GM19238 (cell line): ENCODE results near the gene DECR2.
"Not testable (repeated sequence)": the region's sequence is repeated elsewhere in the genome, so short reads cannot be mapped to it uniquely, and the experiment has no call there.

Experiments used
- DNase-seq: peaks from one replicate; pipeline ENCODE4 v3.0.0; 2011; ENCODE audit warnings: low spot score; ENCODE audit not compliant: insufficient read length

Gene DECR2, protein sequence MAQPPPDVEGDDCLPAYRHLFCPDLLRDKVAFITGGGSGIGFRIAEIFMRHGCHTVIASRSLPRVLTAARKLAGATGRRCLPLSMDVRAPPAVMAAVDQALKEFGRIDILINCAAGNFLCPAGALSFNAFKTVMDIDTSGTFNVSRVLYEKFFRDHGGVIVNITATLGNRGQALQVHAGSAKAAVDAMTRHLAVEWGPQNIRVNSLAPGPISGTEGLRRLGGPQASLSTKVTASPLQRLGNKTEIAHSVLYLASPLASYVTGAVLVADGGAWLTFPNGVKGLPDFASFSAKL

DNA sequence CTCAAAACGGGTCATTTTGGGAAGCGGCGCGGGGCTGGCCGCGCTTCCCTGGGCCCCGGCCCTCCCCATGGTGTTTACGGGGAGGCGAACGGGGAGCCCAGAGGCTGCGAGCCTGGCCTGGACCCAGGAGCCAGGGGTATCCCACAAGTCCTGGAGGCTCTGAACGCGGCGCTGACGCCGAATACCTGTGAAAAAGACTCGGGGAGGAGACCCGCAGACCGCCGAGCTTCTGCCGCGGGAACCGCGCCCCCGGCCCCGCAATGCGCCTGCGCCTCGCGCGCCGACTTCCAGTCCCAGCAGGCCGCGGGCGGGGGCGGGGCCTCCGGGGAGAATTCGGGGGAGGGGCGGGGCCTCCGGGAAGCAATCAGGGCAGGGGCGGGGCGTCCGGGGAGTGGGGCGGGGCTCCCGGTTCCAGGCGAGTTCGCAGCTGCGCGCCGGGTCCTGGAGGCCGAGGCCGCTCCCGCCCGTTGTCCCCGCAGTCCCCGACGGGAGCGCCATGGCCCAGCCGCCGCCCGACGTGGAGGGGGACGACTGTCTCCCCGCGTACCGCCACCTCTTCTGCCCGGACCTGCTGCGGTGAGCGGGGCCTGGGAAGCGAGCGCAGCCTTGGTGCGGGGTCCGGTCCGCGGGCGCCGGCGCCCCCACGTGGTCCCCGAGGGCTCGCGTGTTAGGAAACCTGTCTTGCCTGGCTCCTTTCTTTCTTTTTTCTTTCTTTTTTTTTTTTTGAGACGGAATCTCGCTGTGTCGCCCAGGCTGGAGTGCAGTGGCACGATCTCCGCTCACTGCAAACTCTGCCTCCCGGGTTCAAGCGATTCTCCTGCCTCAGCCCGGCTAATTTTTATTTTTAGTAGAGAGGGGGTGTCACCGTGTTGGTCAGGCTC is at the start of gene DECR2:
Gene DECR2, plus strand, starts transcription at position 418 of the 881 bp plus-strand sequence. Its CDS starts 79 bp downstream, at position 497.
- DNase-seq, result peak; percentile 97

DNA sequence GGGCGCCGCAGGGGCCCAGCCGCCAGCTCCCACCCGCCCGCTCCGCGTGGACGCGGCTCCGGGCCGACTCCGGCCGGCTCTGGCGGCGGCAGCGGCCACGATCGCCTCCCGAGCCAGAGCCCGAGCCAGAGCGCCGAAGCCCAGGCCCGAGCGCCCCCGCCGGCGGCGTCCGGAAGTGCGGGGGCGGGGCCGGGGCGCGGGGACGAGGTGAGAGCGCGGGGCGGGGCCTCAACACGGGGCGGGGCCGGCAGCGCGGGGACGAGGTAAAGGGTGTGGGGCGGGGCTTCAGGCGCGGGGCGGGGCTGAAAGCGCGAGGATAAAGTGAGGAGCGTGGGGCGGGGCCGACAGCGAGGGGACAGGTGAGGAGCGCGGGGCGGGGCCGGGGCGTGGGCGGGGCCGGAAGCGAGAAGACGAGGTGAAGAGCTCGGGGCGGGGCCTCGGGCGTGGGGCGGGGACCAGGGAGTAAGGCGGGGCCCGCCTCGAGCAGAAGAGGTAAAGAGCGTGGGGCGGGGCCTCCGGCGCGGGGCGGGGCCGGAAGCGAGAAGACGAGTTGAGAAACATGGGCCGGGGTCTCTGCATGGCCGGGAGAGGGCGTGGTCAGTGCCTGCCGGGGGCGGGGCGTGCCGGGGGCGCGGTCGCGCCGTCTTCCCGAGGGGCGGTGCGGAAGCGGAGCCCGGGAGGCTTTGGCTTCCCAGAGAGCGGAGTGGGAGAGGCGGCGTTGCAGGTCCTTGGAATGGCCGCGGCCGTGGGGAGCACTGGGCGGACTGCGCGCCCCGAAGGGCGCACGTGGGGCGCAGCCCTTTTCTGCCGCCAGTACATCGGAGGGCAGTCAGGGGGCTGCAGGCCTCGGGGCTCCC is 48.9 kb upstream of the DECR2 start, which contains the start of gene AXIN1:
Gene AXIN1, minus strand, starts transcription at position 177 of the 857 bp plus-strand sequence. CDS start 5,698 bp downstream, outside the sequence.
- peak; percentile 95 for DNase-seq

DNA sequence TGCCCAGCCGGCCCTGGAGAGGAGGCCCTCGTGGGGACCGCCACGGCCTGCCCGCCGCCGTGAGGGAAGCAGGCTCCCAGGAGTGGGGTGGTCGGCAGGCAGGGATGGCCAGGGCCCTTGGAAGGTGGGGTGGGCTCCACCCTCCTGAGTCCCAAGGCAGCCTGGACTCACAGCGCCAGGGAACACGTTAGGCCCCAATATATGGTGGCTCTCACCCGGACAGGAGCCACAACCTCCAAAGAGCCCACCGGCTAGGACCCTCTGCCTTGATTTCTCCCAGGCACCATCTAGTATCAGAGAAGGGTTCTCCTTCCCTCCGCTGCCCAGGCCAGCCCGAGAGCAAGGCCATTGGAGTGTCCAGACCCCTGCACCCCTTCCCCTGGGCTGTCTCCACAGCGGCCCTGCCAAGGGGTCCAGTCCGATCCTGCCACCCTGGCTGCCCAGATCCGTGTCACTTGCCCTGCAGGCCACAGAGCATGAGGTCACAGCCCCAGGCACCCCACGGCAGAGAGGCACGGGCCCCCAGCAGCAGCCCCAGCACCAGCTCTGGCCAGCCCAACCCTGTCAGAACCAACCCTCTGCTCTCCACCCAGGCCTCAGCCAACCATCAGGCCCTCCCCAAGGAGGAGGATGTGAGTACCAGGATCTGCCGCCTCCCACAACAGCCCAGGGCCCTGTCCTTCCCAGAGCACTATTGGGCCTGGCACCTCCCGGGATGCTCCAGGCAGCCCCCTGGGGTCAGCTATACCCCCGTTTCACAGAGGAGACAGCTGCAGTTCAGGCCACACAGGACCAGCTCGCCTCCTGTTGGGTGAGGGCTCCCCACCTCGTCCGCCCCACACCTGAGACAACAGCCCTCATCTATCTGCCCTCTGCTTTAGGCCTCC is 48.0 kb upstream of the DECR2 start:
- DNase-seq, result no peak

DNA sequence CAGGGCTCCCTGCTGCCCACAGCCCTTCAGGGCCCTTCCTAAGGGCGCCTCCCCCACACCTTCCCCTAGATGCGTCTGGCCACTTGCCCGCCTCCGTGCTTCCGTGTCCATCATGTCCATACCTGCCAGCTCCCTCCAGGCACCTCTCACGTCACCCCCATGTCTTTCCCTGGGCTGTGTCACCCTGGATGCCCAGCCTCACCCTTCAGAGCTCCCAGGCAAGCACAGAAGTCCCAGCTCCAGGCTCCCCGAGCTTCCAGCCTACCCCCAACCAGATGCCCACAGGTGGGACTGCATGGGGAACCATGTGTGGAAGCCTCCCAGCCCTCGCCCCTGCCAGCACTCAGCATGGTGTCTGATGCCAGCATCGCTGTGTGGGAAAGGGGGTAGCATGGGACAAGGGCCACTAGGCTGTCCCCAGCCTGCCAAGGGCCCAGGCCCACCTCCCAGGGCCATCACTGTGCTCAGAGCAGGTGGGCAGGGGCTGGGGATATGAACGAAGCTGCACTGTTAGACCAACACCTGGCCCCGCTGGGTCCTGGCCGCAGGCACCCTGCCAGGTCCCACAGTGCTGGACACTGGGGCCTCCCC is 47.3 kb upstream of the DECR2 start:
- no peak for DNase-seq

DNA sequence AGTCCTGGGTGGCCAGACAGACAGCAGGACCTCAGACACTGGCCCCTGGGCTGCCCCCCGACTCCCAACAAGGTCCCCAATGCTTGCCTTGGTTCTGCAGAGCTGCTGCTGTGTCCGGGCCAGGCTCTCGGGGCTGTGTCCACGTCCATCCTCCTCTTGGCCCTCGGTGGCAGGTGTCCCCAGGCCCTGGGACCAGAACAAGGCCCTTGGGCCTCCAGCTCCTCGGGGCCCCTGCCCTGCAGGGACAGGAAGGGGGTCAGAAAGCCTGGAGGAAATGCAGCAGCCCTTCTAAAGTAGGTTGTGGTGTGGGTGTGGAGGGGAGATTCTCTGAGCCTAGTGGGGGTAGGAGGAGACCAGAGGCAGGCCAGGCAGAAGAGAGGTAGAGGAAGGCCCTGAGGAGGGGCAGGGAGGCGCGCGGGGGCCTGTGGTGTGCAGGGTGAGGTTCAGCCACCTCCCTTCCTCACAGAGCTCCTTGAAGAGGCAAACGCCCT is 46.7 kb upstream of the DECR2 start:
- DNase-seq, result no peak

DNA sequence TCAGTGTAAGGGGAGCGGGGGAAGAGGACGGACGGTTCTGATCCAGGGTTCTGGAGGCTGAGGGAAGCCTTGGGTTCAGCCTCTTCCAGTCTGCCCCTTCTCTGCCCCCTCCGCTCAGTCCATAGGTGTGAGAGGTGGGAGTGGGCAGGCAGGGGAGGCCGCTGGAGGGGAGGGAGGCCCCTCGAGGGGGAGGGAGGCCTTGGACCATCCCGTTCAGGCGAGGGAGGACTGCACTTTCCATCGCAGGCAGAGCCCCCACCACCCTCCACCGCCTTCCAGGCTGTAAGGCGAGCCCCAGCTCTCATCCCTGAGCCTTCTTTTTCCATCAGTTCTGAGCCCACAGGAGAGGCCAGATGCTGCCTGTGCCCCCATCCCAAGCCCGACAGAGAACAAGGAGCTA is 44.9 kb upstream of the DECR2 start:
- no peak for DNase-seq

DNA sequence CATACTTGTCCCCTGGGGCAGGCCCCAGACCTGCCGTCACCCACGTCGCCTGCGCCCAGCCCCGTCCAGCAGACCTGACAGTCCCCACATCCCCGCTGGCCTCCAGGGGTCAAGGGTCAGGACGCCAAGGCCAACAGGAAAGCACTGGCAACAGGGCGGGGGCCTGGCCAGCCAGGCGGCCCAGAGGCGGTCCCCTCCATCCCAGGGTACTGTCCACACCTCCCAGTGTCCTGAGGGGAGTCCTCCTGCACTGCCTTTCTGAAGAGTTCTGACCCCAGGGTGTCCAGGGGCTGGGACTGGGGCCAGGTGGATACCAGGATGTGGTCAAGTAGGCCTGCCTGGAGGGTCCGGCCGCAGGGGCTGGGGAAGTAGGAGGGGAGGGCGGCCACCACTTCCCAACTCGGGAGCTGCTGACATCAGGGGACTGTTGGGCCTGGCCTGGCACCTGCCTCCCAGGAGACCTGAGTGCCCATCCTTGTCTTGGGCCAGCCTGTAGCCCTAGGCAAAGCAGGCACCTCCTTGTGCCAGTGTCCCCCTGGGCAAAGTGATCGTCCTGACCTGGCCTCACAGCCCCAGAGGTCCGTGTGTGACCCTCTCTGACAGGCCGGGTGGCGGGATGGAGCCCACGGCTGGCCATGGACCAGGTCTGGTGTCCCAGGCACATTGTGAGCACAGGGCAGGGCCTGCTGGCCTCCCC is 42.5 kb upstream of the DECR2 start:
- DNase-seq, result no peak

DNA sequence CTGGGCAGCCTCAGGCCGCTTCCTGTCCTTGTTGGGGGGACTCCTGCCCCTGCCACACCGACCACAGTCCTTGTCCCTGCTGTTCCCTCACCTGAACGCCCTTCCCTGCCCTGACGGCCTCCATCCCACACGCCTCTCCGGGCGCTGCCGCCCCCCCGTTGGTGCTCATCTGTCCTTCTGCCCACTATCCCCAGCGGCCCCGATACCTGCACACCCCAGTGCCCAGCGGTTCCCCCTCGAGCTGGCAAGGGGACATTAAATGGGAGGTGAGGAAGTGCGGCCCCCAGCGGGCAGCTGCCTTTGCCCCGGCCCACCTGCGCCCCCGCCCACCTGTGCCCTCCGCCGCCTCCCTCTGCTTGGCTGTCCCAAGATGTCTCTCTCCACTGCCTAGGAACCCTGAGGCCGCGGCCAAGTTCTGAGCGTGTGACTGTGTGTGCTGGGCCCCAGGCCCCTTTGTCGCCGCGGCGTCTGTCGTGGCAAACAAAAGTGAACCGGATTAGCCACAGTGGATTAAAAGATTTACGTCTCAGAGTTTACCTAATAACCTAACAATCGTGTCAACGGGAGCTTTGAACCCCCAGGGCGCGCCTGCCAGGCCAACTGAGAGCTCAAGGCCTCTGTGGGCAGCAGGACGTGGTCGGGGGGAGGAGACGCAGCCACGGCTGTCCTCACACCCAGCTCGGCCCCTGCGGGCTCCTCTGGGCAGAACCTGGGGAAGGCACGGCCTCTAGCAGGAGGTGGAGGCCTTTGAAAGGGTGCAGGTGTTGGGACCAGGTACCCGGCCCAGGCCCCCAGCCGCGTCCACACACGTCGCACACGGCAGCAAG is 41.6 kb upstream of the DECR2 start:
- no peak for DNase-seq

DNA sequence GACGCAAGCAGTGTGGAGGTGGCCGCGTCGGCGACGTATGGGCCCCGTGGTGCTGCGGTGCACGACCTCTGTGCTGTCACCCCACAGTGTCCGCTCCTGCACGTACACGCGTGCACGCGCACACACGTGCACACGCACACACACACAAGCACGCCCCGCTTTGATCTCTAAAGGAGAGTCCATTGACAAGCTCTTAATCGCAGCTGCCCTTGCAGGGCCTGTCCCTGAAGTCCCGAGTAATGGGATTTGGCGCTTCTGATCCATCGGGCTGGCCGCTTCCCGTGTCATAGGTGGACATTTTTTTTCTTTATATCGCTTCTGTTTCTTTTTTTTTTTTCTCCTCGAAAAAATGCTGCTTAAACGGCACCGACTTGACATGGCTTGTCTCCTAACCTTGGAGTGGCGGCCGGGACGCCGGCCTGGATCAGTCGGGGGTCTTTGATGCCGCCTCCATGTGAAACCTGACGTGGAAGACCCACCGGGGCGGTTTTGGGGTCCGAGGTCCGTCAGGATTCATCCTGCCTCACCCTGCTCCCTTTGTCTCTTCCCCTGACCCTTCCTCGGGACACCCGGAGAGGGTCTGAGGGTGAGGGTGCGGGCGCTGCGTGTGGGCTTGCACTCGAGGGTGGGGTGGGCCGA is 40.9 kb upstream of the DECR2 start:
- DNase-seq, result no peak

DNA sequence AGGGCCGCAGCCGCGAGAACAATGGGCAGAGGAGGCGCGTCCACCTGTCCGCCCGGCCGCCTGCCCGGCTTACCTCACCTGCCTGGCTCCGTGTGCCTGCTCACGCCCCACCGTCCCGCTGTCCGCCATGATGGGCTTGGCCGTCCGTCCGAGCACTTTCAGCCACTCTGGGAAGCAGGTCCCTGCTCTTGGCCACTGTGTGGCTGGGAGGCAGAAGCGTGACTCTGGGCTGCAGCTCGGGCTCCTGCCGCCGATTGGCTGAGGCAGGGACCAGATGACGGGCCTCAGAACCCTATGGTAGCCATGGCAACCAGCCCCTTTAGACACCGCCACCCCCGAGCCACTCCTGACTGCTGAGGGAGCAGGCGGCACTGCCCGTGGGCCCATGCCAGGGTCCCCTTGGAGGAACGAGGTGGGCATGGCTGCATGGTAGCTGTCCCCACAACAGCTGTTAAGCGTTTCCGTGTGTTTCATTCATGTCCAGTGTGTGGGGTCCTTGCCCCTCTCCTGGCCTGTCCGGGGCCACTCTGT is 40.3 kb upstream of the DECR2 start:
- DNase-seq, result no peak

DNA sequence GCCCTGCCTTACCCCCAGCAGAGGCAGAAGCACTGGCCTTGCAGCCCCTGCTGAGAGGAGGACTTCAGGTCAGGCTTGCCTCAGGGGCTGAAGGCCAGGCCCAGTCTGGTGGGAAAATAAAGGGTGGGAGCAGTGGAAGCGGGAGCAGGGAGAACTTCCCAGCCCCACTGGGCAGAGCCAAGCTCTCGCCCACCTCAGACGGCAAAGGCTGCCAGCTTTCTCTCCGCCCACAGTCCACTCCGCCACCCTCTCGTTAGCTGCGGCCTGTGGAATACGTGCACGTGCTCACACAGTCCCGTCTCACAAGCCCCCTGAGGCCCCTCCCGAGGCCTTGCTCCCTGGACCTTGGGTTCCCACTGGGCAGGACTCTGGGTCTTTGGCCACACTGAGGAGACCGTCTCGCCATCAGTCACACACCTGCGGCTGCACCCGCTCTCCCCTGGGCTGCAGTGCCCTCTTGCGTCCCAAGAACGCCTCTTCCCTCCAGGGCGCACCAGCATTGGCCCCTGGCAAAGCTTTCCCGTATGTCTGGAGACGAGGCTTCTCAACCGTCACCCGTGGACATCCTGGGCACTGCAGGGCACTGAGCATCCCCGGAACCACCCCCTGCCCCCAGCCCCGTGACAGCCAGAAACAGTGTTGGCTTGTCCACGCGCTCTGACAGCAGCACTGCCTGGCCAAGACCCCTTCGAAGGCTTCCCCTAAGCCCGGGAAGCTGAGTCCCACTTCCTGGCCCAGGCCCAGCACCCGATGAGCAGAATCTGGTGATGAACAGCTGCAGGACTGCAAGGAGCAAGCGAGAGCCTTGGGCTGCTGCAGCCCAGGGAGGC is 39.6 kb upstream of the DECR2 start:
- DNase-seq, result peak; percentile 96

DNA sequence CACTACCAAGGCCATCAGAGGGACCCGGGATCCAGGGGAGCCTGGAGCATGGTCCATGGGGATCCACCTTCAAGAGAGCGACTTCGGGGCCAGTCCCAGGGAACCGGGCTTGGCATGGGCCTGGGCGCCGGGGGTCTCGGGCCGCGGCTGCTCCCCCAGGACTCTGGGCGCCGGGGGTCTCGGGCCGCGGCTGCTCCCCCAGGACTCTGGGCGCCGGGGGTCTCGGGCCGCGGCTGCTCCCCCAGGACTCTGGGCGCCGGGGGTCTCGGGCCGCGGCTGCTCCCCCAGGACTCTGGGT is 39.0 kb upstream of the DECR2 start:
- not testable (repeated sequence) for DNase-seq

DNA sequence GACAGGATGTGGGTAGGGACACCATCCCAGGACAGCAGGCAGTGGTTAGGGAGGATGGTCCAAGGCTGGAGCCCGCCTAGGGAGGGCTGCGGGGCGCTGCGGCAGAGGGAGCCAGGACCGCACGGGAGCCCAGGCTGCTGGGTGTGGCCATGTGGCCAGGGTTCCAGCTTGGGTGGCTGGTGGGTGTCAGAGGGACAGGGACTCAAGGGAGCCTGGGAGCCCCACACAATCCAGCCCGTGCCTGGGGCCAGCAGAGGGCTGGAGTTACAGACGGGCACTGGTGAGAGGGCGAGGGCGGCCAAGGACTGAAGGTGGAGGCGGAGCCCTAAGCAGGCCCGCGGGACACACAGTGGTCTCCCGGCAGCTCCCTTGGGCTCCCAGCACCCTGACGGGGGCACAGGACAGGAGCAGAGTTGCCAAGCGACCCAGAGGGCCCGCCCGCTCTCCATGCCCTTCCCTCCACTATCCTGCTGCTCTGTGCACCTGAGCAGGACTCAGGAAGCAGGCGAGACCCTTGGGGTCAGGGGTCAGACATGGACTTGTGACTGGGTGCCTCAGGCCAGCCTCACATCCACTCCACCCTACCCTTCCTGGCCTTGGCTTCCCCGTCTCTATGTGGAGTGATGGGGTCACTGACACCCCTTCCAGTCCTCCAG is 38.4 kb upstream of the DECR2 start:
- no peak for DNase-seq

DNA sequence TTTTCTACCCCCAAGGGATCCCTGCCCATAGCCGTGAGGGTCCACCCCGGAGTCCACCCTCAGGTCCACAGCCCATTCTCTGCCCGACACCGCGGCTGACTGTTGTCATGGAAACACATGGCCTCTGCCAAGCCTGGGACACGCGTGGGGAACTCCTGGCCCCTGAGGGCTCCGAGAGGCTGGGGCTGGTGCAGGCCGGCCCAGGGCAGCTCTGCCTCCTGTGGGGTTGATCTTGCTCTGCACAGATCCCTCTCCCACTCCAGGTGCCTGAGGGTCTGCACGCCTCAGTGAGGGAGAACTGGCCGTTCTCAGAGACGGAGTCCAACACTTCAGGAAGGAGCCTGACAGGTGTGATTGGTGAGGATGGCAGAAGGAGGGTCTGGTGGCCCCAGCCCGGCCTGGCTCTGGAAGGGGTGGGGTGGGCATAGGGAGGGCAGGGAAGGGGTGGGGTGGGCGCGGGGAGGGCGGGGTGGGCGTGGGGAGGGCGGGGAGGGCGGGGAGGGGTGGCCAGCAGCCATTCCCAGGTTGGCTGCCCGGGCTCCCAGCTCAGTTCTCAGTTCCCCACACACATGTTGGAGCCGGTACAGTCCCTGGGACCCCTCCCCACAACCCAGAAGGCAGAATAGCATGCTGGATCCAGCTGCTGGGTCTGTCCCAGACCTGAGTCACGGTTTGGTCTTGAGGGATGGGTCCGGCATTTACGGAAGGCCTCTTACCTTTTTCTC is 37.8 kb upstream of the DECR2 start:
- no peak for DNase-seq

DNA sequence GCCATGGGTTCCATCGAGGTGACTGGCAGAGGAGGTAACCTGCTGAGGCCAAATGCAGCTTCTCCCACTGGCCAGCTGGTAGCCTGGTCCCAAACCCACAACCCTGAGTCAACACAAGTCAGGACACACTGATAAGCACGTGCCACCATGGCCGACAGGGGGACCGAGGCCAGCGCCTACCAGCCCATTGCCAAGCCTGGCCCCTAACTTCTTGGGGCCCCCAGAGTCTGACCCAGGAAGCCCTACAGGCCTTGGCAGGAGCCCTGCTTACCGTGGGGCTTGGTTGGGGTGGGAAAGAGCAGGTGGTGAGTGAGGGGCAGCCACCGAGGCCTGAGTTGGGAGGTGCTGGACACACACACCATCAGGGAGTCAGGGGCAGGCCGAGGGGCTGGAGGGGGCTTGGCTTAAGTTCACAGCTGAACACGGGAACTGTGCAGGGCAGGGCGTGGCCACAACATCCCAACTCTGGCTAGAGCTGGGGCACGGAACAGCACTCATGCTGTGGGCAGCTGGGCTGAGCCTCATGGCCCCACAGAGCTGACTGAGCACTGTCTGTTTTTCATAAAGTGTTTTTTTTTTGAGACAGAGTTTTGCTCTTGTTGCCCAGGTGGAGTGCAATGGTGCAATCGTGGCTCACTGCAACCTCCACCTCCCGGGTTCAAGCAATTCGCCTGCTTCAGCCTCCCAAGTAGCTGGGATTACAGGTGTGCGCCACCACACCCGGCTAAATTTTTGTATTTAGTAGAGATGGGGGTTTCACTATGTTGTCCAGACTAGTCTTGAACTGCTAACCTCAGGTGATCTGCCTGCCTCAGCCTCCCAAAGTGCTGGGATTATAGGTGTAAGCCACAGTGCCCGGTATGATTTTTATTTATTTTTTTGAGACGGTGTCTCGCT is 36.8 kb upstream of the DECR2 start:
- no peak for DNase-seq
